Stimulated activated CD8-positive, alpha-beta memory T cell treated with anti-CD3 and anti-CD28 coated beads, Interleukin-12 subunit alpha, Interleukin-12 subunit beta, amount 100 ng/mL, for 1 hour (primary cell): Measurements from ENCODE around the gene FSIP1.

Experiments used
- DNase-seq: peaks from one replicate; pipeline ENCODE4 v3.0.0-alpha.2; 2020; ENCODE audit warnings: low read depth

FSIP1 gene

GRCh38 chr15:39582286-39582976 lies 200.2 kb downstream of the FSIP1 start:
- no peak for DNase-seq

GRCh38 chr15:39581793-39582285 lies 200.8 kb downstream of the FSIP1 start:
- no peak for DNase-seq

GRCh38 chr15:39581242-39581792 lies 201.3 kb downstream of the FSIP1 start:
- DNase-seq: no peak

- no peak for DNase-seq
These were observed 202.0 kb downstream of the FSIP1 start, which contains the start of gene THBS1 for GRCh38 chr15:39580485-39581241. Gene THBS1, plus strand, starts transcription at chr15:39581079. Its CDS starts 779 bp downstream, at chr15:39581858.

GRCh38 chr15:39580117-39580484 lies 202.5 kb downstream of the FSIP1 start:
- peak; percentile 77 for DNase-seq

- no peak for DNase-seq
These were observed 203.0 kb downstream of the FSIP1 start for GRCh38 chr15:39579487-39580116.

- no peak for DNase-seq
These were observed 203.7 kb downstream of the FSIP1 start for GRCh38 chr15:39578851-39579486.

GRCh38 chr15:39575180-39575579 lies 207.5 kb downstream of the FSIP1 start:
- no peak for DNase-seq

- no peak for DNase-seq
These were observed 208.2 kb downstream of the FSIP1 start for GRCh38 chr15:39574427-39574826.

- DNase-seq: no peak
These were observed 208.8 kb downstream of the FSIP1 start for GRCh38 chr15:39573844-39574243.

- DNase-seq: no peak
These were observed 209.4 kb downstream of the FSIP1 start for GRCh38 chr15:39573287-39573686.

GRCh38 chr15:39565851-39566250 lies 216.8 kb downstream of the FSIP1 start:
- DNase-seq: no peak

GRCh38 chr15:39564972-39565665 lies 217.5 kb downstream of the FSIP1 start:
- no peak for DNase-seq

- DNase-seq: no peak
These were observed 224.2 kb downstream of the FSIP1 start for GRCh38 chr15:39558421-39558820.

GRCh38 chr15:39556461-39556860 lies 226.2 kb downstream of the FSIP1 start:
- no peak for DNase-seq

- DNase-seq: no peak
These were observed 226.8 kb downstream of the FSIP1 start for GRCh38 chr15:39555885-39556284.

GRCh38 chr15:39554746-39555387 lies 227.8 kb downstream of the FSIP1 start:
- no peak for DNase-seq

- DNase-seq: no peak
These were observed 228.5 kb downstream of the FSIP1 start for GRCh38 chr15:39553947-39554693.

- DNase-seq: no peak
These were observed 230.1 kb downstream of the FSIP1 start for GRCh38 chr15:39552556-39552955.

- no peak for DNase-seq
These were observed 231.2 kb downstream of the FSIP1 start for GRCh38 chr15:39551476-39551875.
